Keratinocyte (primary cell): Measurements from ENCODE around the gene LGSN. TPM values are rescaled to one million over a fixed set of nuclear protein-coding genes. Genes with fewer than 3 reads are reported as not detected.

ENCODE experiments used
- DNase-seq: peaks from one replicate; pipeline ENCODE4 v3.0.0-alpha.2; 2011; ENCODE audit warnings: low read depth, missing footprints, low spot score
- FAIRE-seq: peaks from 2 replicates; lab custom pipeline; 2011; peaks lifted over from hg19 to GRCh38; lab: Jason Lieb, UNC
- H2AFZ ChIP-seq: 2 replicates; pipeline ENCODE4 v1.6.0; 2012; ENCODE audit warnings: low read length, control low read depth, inconsistent platforms; ENCODE audit not compliant: control insufficient read depth
- H3K27ac ChIP-seq: 2 replicates; pipeline ENCODE4 v1.5.1; 2011; ENCODE audit warnings: low read length; ENCODE audit not compliant: control insufficient read depth, insufficient read depth
- H3K27me3 ChIP-seq: 3 replicates; pipeline ENCODE4 v1.6.0; 2011; ENCODE audit warnings: low read length; ENCODE audit not compliant: control insufficient read depth, insufficient read depth; ENCODE audit errors: extremely low read depth
- H3K36me3 ChIP-seq, 2 experiments: 2 replicates in 1 of 2; 3 replicates in 1 of 2; pipeline ENCODE4 v1.5.1; 2011; ENCODE audit warnings: low read length in 2 of 2, mild to moderate bottlenecking in 1 of 2; ENCODE audit not compliant: control insufficient read depth in 2 of 2, insufficient read depth in 2 of 2; ENCODE audit errors: extremely low read depth in 1 of 2
- H3K4me1 ChIP-seq: 3 replicates; pipeline ENCODE4 v1.5.1; 2011; ENCODE audit warnings: low read length; ENCODE audit not compliant: control insufficient read depth, insufficient read depth; ENCODE audit errors: extremely low read depth
- H3K4me2 ChIP-seq: 3 replicates; pipeline ENCODE4 v1.6.0; 2011; ENCODE audit warnings: low read depth, low read length; ENCODE audit not compliant: control insufficient read depth, insufficient read depth; ENCODE audit errors: extremely low read depth
- H3K4me3 ChIP-seq, 3 experiments: fragments of 200-600 bp in 1 of 3; sonication (generic) in 1 of 3; 2 replicates in 2 of 3; 3 replicates in 1 of 3; pipeline ENCODE4 v1.5.1; 2011 to 2016; ENCODE audit warnings: low read length in 3 of 3, mild to moderate bottlenecking in 3 of 3, control low read depth in 2 of 3, inconsistent platforms in 1 of 3, low read depth in 1 of 3, mixed read lengths in 1 of 3, mixed run types in 1 of 3, moderate library complexity in 1 of 3; ENCODE audit not compliant: control insufficient read depth in 2 of 3, insufficient read depth in 2 of 3; ENCODE audit errors: extremely low read depth in 1 of 3
- H3K79me2 ChIP-seq: 2 replicates; pipeline ENCODE4 v1.6.0; 2012; ENCODE audit warnings: low read length; ENCODE audit not compliant: control insufficient read depth, insufficient read depth
- H3K9ac ChIP-seq: 3 replicates; pipeline ENCODE4 v1.6.0; 2011; ENCODE audit warnings: low read length; ENCODE audit not compliant: control insufficient read depth, insufficient read depth; ENCODE audit errors: extremely low read depth
- H3K9me1 ChIP-seq: 3 replicates; pipeline ENCODE4 v1.6.0; 2011; ENCODE audit warnings: low read length; ENCODE audit not compliant: control insufficient read depth, insufficient read depth; ENCODE audit errors: extremely low read depth
- H3K9me3 ChIP-seq: 2 replicates; pipeline ENCODE4 v1.5.1; 2012; ENCODE audit warnings: low read depth, low read length; ENCODE audit not compliant: control insufficient read depth
- H4K20me1 ChIP-seq: 3 replicates; pipeline ENCODE4 v1.6.0; 2011; ENCODE audit warnings: low read length; ENCODE audit not compliant: control insufficient read depth, insufficient read depth; ENCODE audit errors: extremely low read depth
- CTCF ChIP-seq, 3 experiments: IDR thresholded peaks in 1 of 3; conservative IDR thresholded peaks in 1 of 3; optimal IDR thresholded peaks in 1 of 3; 2 replicates in 2 of 3; 3 replicates in 1 of 3; pipeline versions ENCODE3 to v1.5.1; 2011; ENCODE audit warnings: low read length in 3 of 3, mild to moderate bottlenecking in 3 of 3, moderate library complexity in 2 of 3, control low read depth in 1 of 3, inconsistent platforms in 1 of 3; ENCODE audit not compliant: insufficient read depth in 2 of 3; ENCODE audit errors: extremely low read depth in 1 of 3
- EZH2 ChIP-seq: IDR thresholded peaks from one replicate; pipeline ENCODE4 v1.6.1; 2012; ENCODE audit warnings: inconsistent platforms, mild to moderate bottlenecking, low read length, moderate library complexity
- dilution Hi-C: fragments of 300-500 bp; cut with MboI; formaldehyde crosslinking; loops from one replicate; pipeline ENCODE4 v1.7.0; 2020; ENCODE audit warnings: low sequenced_read_pairs; ENCODE audit not compliant: extremely low pct_ligation_motif_present
- polyA plus RNA-seq, 5 experiments: library from polyadenylated mRNA; depleted of rRNA in 3 of 5; stranded (reverse) in 3 of 5; stranded (forward) in 1 of 5; unstranded in 1 of 5; fragments of >200 nt; gene quantifications; 1 replicate in 1 of 5; 2 replicates in 3 of 5; 3 replicates in 1 of 5; pipeline versions ENCODE4 v1.2.1 to v1.2.3, GENCODE V29; 2011 to 2012; ENCODE audit warnings: missing spikeins in 2 of 5, low read depth in 1 of 5, low replicate concordance in 1 of 5

LGSN gene
- polyA plus RNA-seq, 1 donor (not counting 4 experiments of a cell fraction or from before 2014, with no cell fraction given) = not detected

DNA sequence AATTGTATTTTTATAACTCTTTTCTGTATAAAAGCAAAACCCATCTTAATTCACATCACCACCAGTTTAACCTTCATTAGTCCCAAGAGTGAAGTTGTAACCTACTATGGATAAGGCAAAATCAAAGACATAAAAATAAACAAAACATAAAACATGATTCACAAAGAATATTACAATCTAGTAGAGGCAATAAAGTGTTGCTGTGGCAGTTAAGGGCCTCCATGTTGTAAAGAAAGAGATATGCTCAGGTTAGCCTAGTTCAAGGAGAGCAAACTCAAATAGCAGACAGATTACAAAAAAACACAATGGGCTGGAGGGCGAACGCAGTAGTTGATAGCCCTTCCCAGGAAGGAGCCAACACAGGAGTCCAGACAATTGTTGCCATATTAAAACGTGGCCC, 13.4 kb downstream of the LGSN start:
- Histone ChIP-seq H3K9me3 (no peaks in the 10 kb centered on the region), H3K4me2 (no peak overlapping the region), H3K27me3 (no peaks in the 10 kb centered on the region), H3K9me1 (no peaks in the 10 kb centered on the region), H2AFZ (no peak overlapping the region), H3K27ac (no peak overlapping the region), H3K79me2 (no peaks in the 10 kb centered on the region), H3K4me3 (no peak overlapping the region), H3K9ac (no peak overlapping the region), H4K20me1 (no peaks in the 10 kb centered on the region), H3K36me3 (no peaks in the 10 kb centered on the region), H3K4me1 (no peaks in the 10 kb centered on the region)
- FAIRE-seq = no peak
- dilution Hi-C loops = no loop called here
- no peak for TF ChIP-seq CTCF (optimal IDR thresholded peaks at IDR 0.05 in 1 of 3, IDR thresholded peaks at IDR 0.05 in 1 of 3, conservative IDR thresholded peaks at IDR 0.05 in 1 of 3; ENCODE audit: extremely low read depth in 1 of 3, insufficient read depth in 2 of 3, low read length in 3 of 3)
- TF ChIP-seq EZH2 = no peak
- no peak for DNase-seq

- H4K20me1 ChIP-seq = no peaks in the 10 kb centered on the region
- dilution Hi-C loops = no loop called here
- H3K79me2 ChIP-seq = no peaks in the 10 kb centered on the region
- H3K9me3 ChIP-seq = no peaks in the 10 kb centered on the region
- no peaks in the 10 kb centered on the region for H3K9me1 ChIP-seq
- H3K4me2 ChIP-seq = no peak overlapping the region
- no peaks in the 10 kb centered on the region for H3K4me1 ChIP-seq
- TF ChIP-seq EZH2 (no peak), CTCF (optimal IDR thresholded peaks at IDR 0.05 in 1 of 3, IDR thresholded peaks at IDR 0.05 in 1 of 3, conservative IDR thresholded peaks at IDR 0.05 in 1 of 3; ENCODE audit: extremely low read depth in 1 of 3, insufficient read depth in 2 of 3, low read length in 3 of 3) (no peak)
- no peak overlapping the region for H2AFZ ChIP-seq
- no peak overlapping the region for H3K27ac ChIP-seq
- no peaks in the 10 kb centered on the region for H3K27me3 ChIP-seq
- FAIRE-seq = no peak
- H3K9ac ChIP-seq = no peak overlapping the region
- H3K4me3 ChIP-seq = no peak overlapping the region
- no peaks in the 10 kb centered on the region for H3K36me3 ChIP-seq
- DNase-seq = no peak
Measured at GRCh38 chr6:63305277-63305676, 14.5 kb downstream of the LGSN start.
